Kidney (tissue), 14 donors: ENCODE data around the gene GFRA1. TPM values are rescaled to one million over a fixed set of nuclear protein-coding genes. Genes with fewer than 3 reads are reported as not detected.

Source experiments
- DNase-seq, 5 donors: peaks; one replicate each; pipeline ENCODE4 v3.0.0-alpha.2; 2013 to 2020
- FAIRE-seq: peaks from 2 replicates; lab custom pipeline; 2012; peaks lifted over from hg19 to GRCh38; lab: Jason Lieb, UNC
- H3K27ac ChIP-seq, 2 donors: one replicate each; pipeline ENCODE4 v1.7.0; 2013; ENCODE audit warnings: low read depth in 2 of 2, low read length in 2 of 2, inconsistent platforms in 1 of 2
- H3K27me3 ChIP-seq: one replicate; pipeline ENCODE4 v1.7.1; 2013; ENCODE audit warnings: low read length, inconsistent platforms; ENCODE audit not compliant: control insufficient read depth, insufficient read depth
- H3K36me3 ChIP-seq, 3 donors: one replicate each; pipeline versions ENCODE4 v1.7.0 to v1.7.1; 2013; ENCODE audit warnings: low read length in 3 of 3, control low read depth in 1 of 3, inconsistent platforms in 1 of 3; ENCODE audit not compliant: insufficient read depth in 3 of 3, control insufficient read depth in 2 of 3
- H3K4me1 ChIP-seq, 3 donors: one replicate each; pipeline versions ENCODE4 v1.7.0 to v1.7.1; 2013; ENCODE audit warnings: low read length in 3 of 3, inconsistent platforms in 1 of 3, low read depth in 1 of 3; ENCODE audit not compliant: control insufficient read depth in 2 of 3, insufficient read depth in 2 of 3
- H3K4me3 ChIP-seq, 3 donors: one replicate each; pipeline versions ENCODE4 v1.7.0 to v1.8.1; 2013; ENCODE audit warnings: low read length in 3 of 3, control low read depth in 1 of 3, inconsistent platforms in 1 of 3
- H3K9ac ChIP-seq, 3 donors: one replicate each; pipeline versions ENCODE4 v1.7.0 to v1.7.1; 2013; ENCODE audit warnings: low read length in 3 of 3, control low read depth in 1 of 3, inconsistent platforms in 1 of 3
- H3K9me3 ChIP-seq, 3 donors: one replicate each; pipeline versions ENCODE4 v1.7.0 to v1.7.1; 2013; ENCODE audit warnings: low read length in 3 of 3, control low read depth in 1 of 3, inconsistent platforms in 1 of 3; ENCODE audit not compliant: control insufficient read depth in 2 of 3, insufficient read depth in 1 of 3
- CTCF ChIP-seq: IDR thresholded peaks from 3 replicates; pipeline ENCODE4 v1.5.1; 2012; ENCODE audit warnings: mild to moderate bottlenecking, moderate library complexity, borderline replicate concordance; ENCODE audit not compliant: insufficient read depth; ENCODE audit errors: extremely low read depth
- intact Hi-C: fragments of 100-400 bp; cut with DNase I; formaldehyde crosslinking; loops from one replicate; pipeline ENCODE4 v1.11.1; 2022
- polyA plus RNA-seq: library from polyadenylated mRNA; stranded (reverse); fragments of 350-450 nt; fragmentation: Illumina TruSeq; extraction: RNeasy Lipid Tissue Mini Kit (QIAGEN cat#74804); gene quantifications from one replicate; pipeline ENCODE4 v1.2.3, GENCODE V29; 2014; ENCODE audit warnings: low read depth, low replicate concordance; ENCODE audit not compliant: insufficient read depth
- total RNA-seq: library from RNA; stranded (reverse); fragmentation: NEBNext Ultra II Directional; extraction: Animal tissue kit (Norgen Biotek cat#: 25700); gene quantifications from one replicate; pipeline ENCODE4 v1.2.1, GENCODE V29; 2021
- donor health status: control.
- donor health status: control.
- donor health status: control.
- donor health status: control.
- donor health status: control.
- donor health status: DM: yes; HTN: yes; CAD: no.
- donor health status: Normal renal cell carcinoma (clear cell type).

GFRA1 gene
- total and polyA plus RNA-seq, 2 donors from 2014 or later = 3.0 to 22.3 TPM

DNA sequence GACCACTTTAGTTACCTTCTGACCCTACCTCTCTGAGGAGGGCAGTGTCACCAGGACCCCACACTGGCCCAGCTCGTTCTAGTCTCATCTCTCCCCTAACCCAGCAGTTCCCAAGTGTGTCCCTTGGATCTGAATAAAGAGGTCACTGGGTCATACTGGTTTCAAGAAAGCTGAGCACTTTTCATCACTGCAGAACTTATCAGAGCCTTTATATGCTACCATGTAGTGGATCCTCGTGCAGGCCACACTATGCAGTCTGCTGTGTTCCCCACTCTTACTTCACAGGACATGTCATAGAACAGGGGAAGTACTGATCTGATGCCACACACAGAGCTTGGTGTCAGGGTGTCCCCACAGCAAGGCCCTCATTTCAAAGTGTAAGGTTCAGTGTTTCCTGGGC lies 113.8 kb downstream of the GFRA1 start:
- no peaks in the 10 kb centered on the region for H3K4me1 ChIP-seq
- H3K9me3 ChIP-seq = no peaks in the 10 kb centered on the region
- FAIRE-seq (no peak), DNase-seq (no peak)
- intact Hi-C loops = no loop called here
- H3K27me3 ChIP-seq = no peaks in the 10 kb centered on the region
- no peak for TF ChIP-seq CTCF
- no peaks in the 10 kb centered on the region for H3K36me3 ChIP-seq
- no peak overlapping the region for H3K4me3 ChIP-seq
- no peak overlapping the region for H3K9ac ChIP-seq
- no peak overlapping the region for H3K27ac ChIP-seq

- H3K4me1 ChIP-seq = no peaks in the 10 kb centered on the region
- TF ChIP-seq CTCF = no peak
- no peak overlapping the region for H3K4me3 ChIP-seq
- no peaks in the 10 kb centered on the region for H3K9me3 ChIP-seq
- intact Hi-C loops = no loop called here
- no peak for FAIRE-seq
- no peak for DNase-seq
- no peak overlapping the region for H3K9ac ChIP-seq
- no peaks in the 10 kb centered on the region for H3K36me3 ChIP-seq
- no peak overlapping the region for H3K27ac ChIP-seq
- H3K27me3 ChIP-seq = no peaks in the 10 kb centered on the region
Measured at GRCh38 chr10:116158036-116158435, 115.0 kb downstream of the GFRA1 start.

DNA sequence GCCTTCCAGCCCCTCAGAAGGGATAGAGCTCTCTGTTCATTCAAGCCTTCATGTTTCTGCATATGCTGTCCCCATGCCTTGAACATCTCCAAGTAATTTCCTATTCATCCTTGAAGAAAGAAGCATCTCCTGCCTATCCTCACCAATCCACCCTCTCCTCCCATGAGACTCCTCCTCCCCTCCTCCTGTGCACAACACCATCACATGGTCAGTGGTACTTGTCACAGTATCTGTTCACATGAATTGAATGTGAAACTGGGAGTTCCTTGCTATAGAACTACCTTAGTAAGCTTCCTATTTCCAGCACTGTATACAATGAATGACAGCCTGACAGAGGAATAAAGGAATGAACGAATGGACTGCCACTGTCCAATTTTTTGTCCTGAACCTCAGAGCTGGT lies 115.5 kb downstream of the GFRA1 start:
- DNase-seq = no peak
- Histone ChIP-seq H3K9ac (no peak overlapping the region), H3K27ac (no peak overlapping the region), H3K27me3 (no peaks in the 10 kb centered on the region), H3K9me3 (no peaks in the 10 kb centered on the region), H3K4me3 (no peak overlapping the region), H3K4me1 (no peaks in the 10 kb centered on the region), H3K36me3 (no peaks in the 10 kb centered on the region)
- intact Hi-C loops = no loop called here
- no peak for FAIRE-seq
- no peak for TF ChIP-seq CTCF

DNA sequence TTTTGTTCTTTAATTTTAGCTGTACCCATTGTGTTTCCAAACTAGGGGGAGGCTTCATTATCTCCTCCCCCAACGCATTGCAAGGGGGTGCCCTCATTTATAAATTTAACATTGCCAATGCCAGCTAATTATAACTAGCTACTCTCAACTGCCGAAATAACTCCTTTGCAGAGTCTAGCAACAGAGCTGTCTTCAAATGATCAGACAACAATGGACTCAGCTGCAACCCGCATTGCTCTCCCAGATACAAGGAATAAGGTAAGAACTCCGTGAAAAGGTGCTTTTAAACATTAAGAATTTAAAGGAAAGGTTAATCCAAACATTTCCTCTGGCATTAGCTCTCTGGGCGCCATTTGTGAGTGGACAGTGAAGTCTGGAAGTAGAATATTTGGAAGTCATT lies 116.2 kb downstream of the GFRA1 start:
- Histone ChIP-seq H3K4me3 (no peak overlapping the region), H3K27me3 (no peaks in the 10 kb centered on the region)
- no peak for FAIRE-seq

More for the DNA sequence above, 116.2 kb downstream of the GFRA1 start:
- Histone ChIP-seq H3K27ac (no peak overlapping the region), H3K9me3 (no peaks in the 10 kb centered on the region), H3K36me3 (no peaks in the 10 kb centered on the region), H3K9ac (no peak overlapping the region), H3K4me1 (no peaks in the 10 kb centered on the region)
- no peak for TF ChIP-seq CTCF
- DNase-seq = no peak
- intact Hi-C loops = no loop called here
